Spleen (tissue), 7 donors: ENCODE data around the gene B4GALT3.

Source experiments
- POLR2A ChIP-seq, 3 donors: fragments of 450-650 bp; IDR thresholded peaks; one replicate each; pipeline ENCODE4 v1.5.1; 2017; ENCODE audit warnings: antibody characterized with exemption in 3 of 3, mild to moderate bottlenecking in 1 of 3
- TF ChIP-seq, protein P1 (sequence below), 11 experiments: fragments of 200-600 bp in 7 of 11; fragments of 450-650 bp in 4 of 11; sonication (generic) in 4 of 11; IDR thresholded peaks in 8 of 11; conservative IDR thresholded peaks in 3 of 11; 1 replicate in 7 of 11; 2 replicates in 4 of 11; pipeline versions ENCODE4 v1.4.0 to v1.8.0; 2016 to 2021; ENCODE audit warnings: antibody characterized with exemption in 11 of 11, inconsistent platforms in 4 of 11, mild to moderate bottlenecking in 1 of 11
- donor health status: DM: no; HTN: no; CAD: no; lungs with moderate emphysema.
- donor health status: DM: no; HTN: no; CAD: no.
- donor health status: DM: no; HTN: no; CAD: no.

DNA sequence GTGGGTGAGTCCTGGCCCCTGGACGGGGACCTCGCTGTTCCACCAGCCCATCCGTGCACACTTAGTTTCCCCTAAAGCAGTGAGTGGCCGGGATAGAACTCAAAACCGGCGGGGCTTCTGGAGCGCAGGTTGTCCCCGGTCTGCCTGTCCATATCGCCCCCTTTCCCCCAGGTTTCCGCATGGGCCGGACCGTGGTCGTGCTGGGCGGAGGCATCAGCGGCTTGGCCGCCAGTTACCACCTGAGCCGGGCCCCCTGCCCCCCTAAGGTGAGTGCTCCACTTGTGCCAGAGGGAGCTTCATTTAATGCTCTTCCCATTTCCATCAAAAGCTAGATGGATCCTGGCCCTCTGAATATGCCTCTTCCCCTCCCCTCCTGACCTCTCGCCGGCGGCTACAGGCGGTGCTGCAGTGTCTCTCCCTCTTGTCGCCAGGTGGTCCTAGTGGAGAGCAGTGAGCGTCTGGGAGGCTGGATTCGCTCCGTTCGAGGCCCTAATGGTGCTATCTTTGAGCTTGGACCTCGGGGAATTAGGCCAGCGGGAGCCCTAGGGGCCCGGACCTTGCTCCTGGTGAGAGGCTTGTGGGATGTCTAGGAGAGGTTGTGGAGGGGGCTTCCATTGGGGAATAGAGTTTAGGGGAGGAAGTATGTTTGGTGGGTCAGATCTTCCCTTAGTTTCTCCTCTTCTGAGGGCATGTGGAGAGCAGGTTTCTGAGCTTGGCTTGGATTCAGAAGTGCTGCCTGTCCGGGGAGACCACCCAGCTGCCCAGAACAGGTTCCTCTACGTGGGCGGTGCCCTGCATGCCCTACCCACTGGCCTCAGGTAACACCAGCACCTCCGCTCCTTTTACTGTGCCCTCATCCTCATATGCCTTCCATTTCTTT is 10.4 kb downstream of the B4GALT3 start:
- TF ChIP-seq, protein P1, sequence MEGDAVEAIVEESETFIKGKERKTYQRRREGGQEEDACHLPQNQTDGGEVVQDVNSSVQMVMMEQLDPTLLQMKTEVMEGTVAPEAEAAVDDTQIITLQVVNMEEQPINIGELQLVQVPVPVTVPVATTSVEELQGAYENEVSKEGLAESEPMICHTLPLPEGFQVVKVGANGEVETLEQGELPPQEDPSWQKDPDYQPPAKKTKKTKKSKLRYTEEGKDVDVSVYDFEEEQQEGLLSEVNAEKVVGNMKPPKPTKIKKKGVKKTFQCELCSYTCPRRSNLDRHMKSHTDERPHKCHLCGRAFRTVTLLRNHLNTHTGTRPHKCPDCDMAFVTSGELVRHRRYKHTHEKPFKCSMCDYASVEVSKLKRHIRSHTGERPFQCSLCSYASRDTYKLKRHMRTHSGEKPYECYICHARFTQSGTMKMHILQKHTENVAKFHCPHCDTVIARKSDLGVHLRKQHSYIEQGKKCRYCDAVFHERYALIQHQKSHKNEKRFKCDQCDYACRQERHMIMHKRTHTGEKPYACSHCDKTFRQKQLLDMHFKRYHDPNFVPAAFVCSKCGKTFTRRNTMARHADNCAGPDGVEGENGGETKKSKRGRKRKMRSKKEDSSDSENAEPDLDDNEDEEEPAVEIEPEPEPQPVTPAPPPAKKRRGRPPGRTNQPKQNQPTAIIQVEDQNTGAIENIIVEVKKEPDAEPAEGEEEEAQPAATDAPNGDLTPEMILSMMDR (IDR thresholded peaks at IDR 0.05 in 8 of 11, conservative IDR thresholded peaks at IDR 0.05 in 3 of 11): no peak
- TF ChIP-seq POLR2A (IDR thresholded peaks at IDR 0.05): no peak
